ENCODE data around the gene AOC2.
"Not testable (repeated sequence)": the region's sequence is repeated elsewhere in the genome, so short reads cannot be mapped to it uniquely, and the experiment has no call there.

AOC2 gene

GRCh38 chr17:42882166-42882565 lies 37.8 kb downstream of the AOC2 start:
- DNase-seq, result no peak

GRCh38 chr17:42883802-42884558 lies 39.6 kb downstream of the AOC2 start:
- DNase-seq, result no peak

- not testable (repeated sequence) for DNase-seq
Observed at GRCh38 chr17:42885806-42886205, 41.4 kb downstream of the AOC2 start.

- DNase-seq, result no peak
Observed at GRCh38 chr17:42886283-42887176, 42.1 kb downstream of the AOC2 start.

- no peak for DNase-seq
Observed at GRCh38 chr17:42889809-42890208, 45.4 kb downstream of the AOC2 start.

- no peak for DNase-seq
Observed at GRCh38 chr17:42891539-42892152, 47.3 kb downstream of the AOC2 start.

- DNase-seq, result no peak
Observed at GRCh38 chr17:42893359-42893758, 49.0 kb downstream of the AOC2 start.

GRCh38 chr17:42894283-42895184 lies 50.2 kb downstream of the AOC2 start:
- no peak for DNase-seq

GRCh38 chr17:42895185-42895555 lies 50.8 kb downstream of the AOC2 start:
- no peak for DNase-seq

- no peak for DNase-seq
Observed at GRCh38 chr17:42898147-42898811, 53.9 kb downstream of the AOC2 start.

GRCh38 chr17:42899981-42900380 lies 55.6 kb downstream of the AOC2 start:
- DNase-seq, result not testable (repeated sequence)
